Peyer's patch (tissue), 4 donors: ENCODE data around the gene PRKCA. TPM values are rescaled to one million over a fixed set of nuclear protein-coding genes. Genes with fewer than 3 reads are reported as not detected.

Experiments used
- DNase-seq, 3 donors: peaks; one replicate each; pipeline ENCODE4 v3.0.0-alpha.2; 2017 to 2019
- H3K27ac ChIP-seq, 4 donors: fragments of 200-600 bp; sonication (generic); one replicate each; pipeline ENCODE4 v1.5.1; 2016 to 2019
- H3K27me3 ChIP-seq, 2 donors: fragments of 200-600 bp; sonication (generic); one replicate each; pipeline ENCODE4 v1.5.1; 2019
- H3K36me3 ChIP-seq, 3 donors: fragments of 200-600 bp; sonication (generic); one replicate each; pipeline ENCODE4 v1.5.1; 2016 to 2019
- H3K4me1 ChIP-seq, 4 donors: fragments of 200-600 bp; sonication (generic); one replicate each; pipeline ENCODE4 v1.5.1; 2016 to 2019
- H3K4me3 ChIP-seq, 4 donors: fragments of 200-600 bp; sonication (generic); 1 replicate in 3 of 4; 2 replicates in 1 of 4; pipeline ENCODE4 v1.5.1; 2016 to 2019; ENCODE audit warnings: mild to moderate bottlenecking in 1 of 4
- H3K9me3 ChIP-seq, 4 donors: fragments of 200-600 bp; sonication (generic); one replicate each; pipeline ENCODE4 v1.5.1; 2016 to 2019; ENCODE audit warnings: mild to moderate bottlenecking in 1 of 4
- CTCF ChIP-seq, 6 experiments: fragments of 450-650 bp in 4 of 6; fragments of 200-600 bp in 2 of 6; sonication (generic) in 1 of 6; IDR thresholded peaks; one replicate each; pipeline ENCODE4 v1.5.1; 2017 to 2019; ENCODE audit warnings: antibody characterized with exemption in 6 of 6, mild to moderate bottlenecking in 3 of 6, moderate library complexity in 1 of 6
- POLR2A ChIP-seq, 2 donors: fragments of 450-650 bp; IDR thresholded peaks; one replicate each; pipeline ENCODE4 v1.5.1; 2017; ENCODE audit warnings: antibody characterized with exemption in 2 of 2, mild to moderate bottlenecking in 2 of 2, moderate library complexity in 2 of 2
- total RNA-seq, 4 donors: library from RNA; depleted of rRNA; stranded (reverse); fragments of >200 nt; gene quantifications; one replicate each; pipeline ENCODE4 v1.1.0, GENCODE V29; 2016

The PRKCA gene
- total RNA-seq, 4 donors from 2014 or later, result 32.2 to 47.0 (median 43.5) TPM

- Histone ChIP-seq H3K4me1 (no peaks in the 10 kb centered on the region), H3K27ac (no peak overlapping the region), H3K9me3 (no peaks in the 10 kb centered on the region), H3K27me3 (no peaks in the 10 kb centered on the region), H3K4me3 (no peak overlapping the region), H3K36me3 (peaks cover 0 to 39% (median 0%) of the 10 kb centered on the region in 3 donors)
- TF ChIP-seq POLR2A (IDR thresholded peaks at IDR 0.05) (no peak), CTCF (IDR thresholded peaks at IDR 0.05) (no peak)
- DNase-seq, result no peak
These were observed 486.7 kb downstream of the PRKCA start for GRCh38 chr17:66789093-66789492.

GRCh38 chr17:66789961-66790437, 487.6 kb downstream of the PRKCA start:
- Histone ChIP-seq H3K9me3 (no peaks in the 10 kb centered on the region), H3K27me3 (no peaks in the 10 kb centered on the region), H3K27ac (no peak overlapping the region), H3K4me1 (no peaks in the 10 kb centered on the region), H3K4me3 (no peak overlapping the region), H3K36me3 (peaks cover 0 to 39% (median 0%) of the 10 kb centered on the region in 3 donors)
- DNase-seq, result no peak
- no peak for TF ChIP-seq CTCF (IDR thresholded peaks at IDR 0.05)
- no peak for TF ChIP-seq POLR2A (IDR thresholded peaks at IDR 0.05)

DNA sequence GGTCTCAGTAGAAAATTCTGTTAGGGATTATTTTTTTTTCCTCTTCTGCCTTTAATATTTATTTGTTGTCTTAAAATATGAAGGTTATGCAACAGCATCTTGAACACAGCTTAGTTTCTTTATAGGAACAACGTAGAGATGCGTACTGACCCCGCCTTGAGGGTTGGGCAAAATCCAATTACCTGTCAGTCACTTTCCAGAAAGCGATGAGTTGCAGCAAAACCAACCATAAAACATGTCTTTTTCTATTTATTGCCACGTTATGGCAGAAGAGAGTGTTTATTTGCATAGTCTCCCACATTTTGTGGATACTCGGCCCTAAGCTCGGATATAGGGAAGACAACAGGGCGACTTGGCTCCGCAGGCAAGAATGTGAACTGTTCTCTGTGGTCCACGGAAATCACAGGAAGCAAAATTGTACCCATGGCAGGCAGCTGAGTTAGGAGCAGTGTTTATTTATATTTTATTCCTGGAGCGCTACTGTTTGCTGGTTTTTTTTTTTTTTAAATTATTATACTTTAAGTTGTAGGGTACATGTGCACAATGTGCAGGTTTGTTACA, 488.2 kb downstream of the PRKCA start:
- DNase-seq, result no peak
- peaks cover 0 to 39% (median 0%) of the 10 kb centered on the region in 3 donors for H3K36me3 ChIP-seq
- no peaks in the 10 kb centered on the region for H3K4me1 ChIP-seq
- no peaks in the 10 kb centered on the region for H3K9me3 ChIP-seq
- TF ChIP-seq CTCF (IDR thresholded peaks at IDR 0.05), result no peak
- no peak for TF ChIP-seq POLR2A (IDR thresholded peaks at IDR 0.05)
- no peak overlapping the region for H3K27ac ChIP-seq
- no peaks in the 10 kb centered on the region for H3K27me3 ChIP-seq
- no peak overlapping the region for H3K4me3 ChIP-seq

DNA sequence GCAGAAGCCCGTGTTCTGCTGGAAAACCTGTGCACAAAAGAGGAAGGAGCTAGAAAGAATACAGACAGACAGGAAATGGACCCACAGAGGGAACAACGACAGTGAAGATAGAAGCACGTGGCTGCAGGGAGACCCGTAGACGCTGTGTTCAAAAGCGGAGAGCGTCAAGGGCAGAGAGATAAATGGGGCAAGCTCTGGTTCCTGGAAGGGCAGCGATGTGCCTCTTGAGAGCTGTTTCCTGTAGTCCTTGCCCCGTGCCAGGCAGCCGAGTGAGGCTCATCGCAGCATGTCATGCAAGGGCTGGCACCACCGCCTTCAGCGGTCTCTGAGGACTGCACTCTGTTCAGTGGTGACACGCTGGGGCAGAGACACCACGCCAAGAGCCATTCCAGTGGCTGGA, 488.9 kb downstream of the PRKCA start:
- TF ChIP-seq POLR2A (IDR thresholded peaks at IDR 0.05) (no peak), CTCF (IDR thresholded peaks at IDR 0.05) (no peak)
- Histone ChIP-seq H3K27ac (no peak overlapping the region), H3K4me3 (no peak overlapping the region), H3K9me3 (no peaks in the 10 kb centered on the region), H3K36me3 (peaks cover 0 to 39% (median 0%) of the 10 kb centered on the region in 3 donors), H3K27me3 (no peaks in the 10 kb centered on the region), H3K4me1 (no peaks in the 10 kb centered on the region)
- DNase-seq, result no peak

DNA sequence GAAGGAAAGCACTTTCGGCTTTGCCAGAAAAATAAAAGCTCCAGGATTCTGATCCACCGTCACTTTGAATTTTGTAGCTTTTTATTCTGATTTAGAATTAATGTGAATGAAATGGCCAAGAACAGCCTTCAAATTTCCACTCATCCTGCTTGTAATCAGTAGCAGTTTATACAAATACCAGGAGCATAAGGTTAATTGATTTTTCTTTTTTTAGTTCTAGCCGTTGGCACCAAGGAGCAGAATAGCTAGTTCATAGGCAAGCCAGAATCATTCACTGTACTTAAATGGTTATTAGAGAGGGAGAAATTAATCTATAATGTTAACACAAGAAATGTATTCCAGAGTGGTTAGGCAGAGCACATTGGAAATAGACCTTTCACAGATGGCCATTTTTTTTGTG, 491.4 kb downstream of the PRKCA start:
- no peak overlapping the region for H3K4me3 ChIP-seq
- H3K36me3 ChIP-seq, result peaks cover 0 to 40% (median 0%) of the 10 kb centered on the region in 3 donors
- TF ChIP-seq CTCF (IDR thresholded peaks at IDR 0.05), result no peak
- no peak for TF ChIP-seq POLR2A (IDR thresholded peaks at IDR 0.05)

More for the DNA sequence above, 491.4 kb downstream of the PRKCA start:
- Histone ChIP-seq H3K4me1 (no peaks in the 10 kb centered on the region), H3K9me3 (no peaks in the 10 kb centered on the region), H3K27ac (no peak overlapping the region), H3K27me3 (no peaks in the 10 kb centered on the region)
- no peak for DNase-seq
